Glutamatergic neuron (in vitro differentiated cells): ENCODE data around the gene MLST8. TPM values are rescaled to one million over a fixed set of nuclear protein-coding genes. Genes with fewer than 3 reads are reported as not detected.

ENCODE experiments used
- DNase-seq: peaks from one replicate; pipeline ENCODE4 v3.0.0; 2022
- H3K27ac Mint-ChIP-seq: one replicate; pipeline ENCODE4 v1.8.0; 2020; ENCODE audit warnings: mild to moderate bottlenecking, mixed read lengths, inconsistent platforms; ENCODE audit not compliant: unreplicated experiment
- H3K27me3 Mint-ChIP-seq: one replicate; pipeline ENCODE4 v1.8.0; 2020; ENCODE audit warnings: mild to moderate bottlenecking, moderate library complexity, mixed read lengths, inconsistent platforms; ENCODE audit not compliant: unreplicated experiment
- H3K36me3 Mint-ChIP-seq: one replicate; pipeline ENCODE4 v1.8.0; 2020; ENCODE audit warnings: mild to moderate bottlenecking, mixed read lengths, inconsistent platforms; ENCODE audit not compliant: unreplicated experiment
- H3K4me1 Mint-ChIP-seq: one replicate; pipeline ENCODE4 v1.8.0; 2020; ENCODE audit warnings: mild to moderate bottlenecking, low read depth, mixed read lengths, inconsistent platforms; ENCODE audit not compliant: unreplicated experiment
- H3K4me3 Mint-ChIP-seq: one replicate; pipeline ENCODE4 v1.8.0; 2020; ENCODE audit warnings: mild to moderate bottlenecking, mixed read lengths, inconsistent platforms; ENCODE audit not compliant: unreplicated experiment
- H3K9me3 Mint-ChIP-seq: one replicate; pipeline ENCODE4 v1.8.0; 2020; ENCODE audit warnings: mild to moderate bottlenecking, moderate library complexity, mixed read lengths, inconsistent platforms; ENCODE audit not compliant: unreplicated experiment
- total RNA-seq: library from RNA; stranded (reverse); fragmentation: NEBNext Ultra II Directional; extraction: Animal tissue kit (Norgen Biotek cat#: 25700); gene quantifications from one replicate; pipeline ENCODE4 v1.2.1, GENCODE V29; 2021; ENCODE audit not compliant: unreplicated experiment
- TF ChIP-seq, protein P1 (sequence below): fragments of 200-600 bp; sonication (generic); IDR thresholded peaks from one replicate; pipeline ENCODE4 v1.5.0; 2021; ENCODE audit not compliant: partially characterized antibody, unreplicated experiment

Gene MLST8
- total RNA-seq, 1 donor from 2014 or later, result 57.9 TPM

DNA sequence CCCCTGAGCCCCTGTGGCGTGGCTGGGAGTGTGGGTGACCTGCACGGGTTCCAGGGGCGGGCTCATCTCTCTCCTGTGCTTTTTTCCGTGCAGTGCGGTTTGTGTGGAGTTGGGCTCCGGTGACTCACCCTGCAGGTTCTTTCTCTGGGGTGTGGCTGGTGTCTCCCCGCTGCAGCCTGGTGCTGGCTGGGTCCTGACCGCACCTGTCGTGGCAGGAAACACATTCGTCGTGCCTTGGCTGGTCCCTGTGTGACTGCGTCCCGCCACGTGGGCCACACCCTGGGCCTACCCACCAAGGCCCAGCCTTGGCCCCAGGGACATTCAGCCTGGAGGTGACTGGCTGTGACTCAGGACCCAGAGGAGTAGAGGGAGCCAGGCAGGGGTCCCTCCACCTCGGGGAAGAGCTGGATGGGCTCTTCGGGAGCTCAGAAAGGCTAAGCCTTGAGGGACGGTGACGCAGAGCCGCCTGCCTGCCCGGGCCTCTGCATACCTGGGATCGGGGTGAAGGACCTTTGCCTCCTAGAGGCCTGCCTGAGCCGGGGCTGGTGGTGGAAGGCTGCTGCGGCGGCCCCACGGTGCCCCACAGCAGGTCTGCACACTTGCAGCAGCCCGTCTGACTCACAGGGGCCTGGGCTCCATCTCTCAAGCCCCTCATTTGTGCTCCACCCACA is 41.9 kb upstream of the MLST8 start:
- TF ChIP-seq, protein P1, sequence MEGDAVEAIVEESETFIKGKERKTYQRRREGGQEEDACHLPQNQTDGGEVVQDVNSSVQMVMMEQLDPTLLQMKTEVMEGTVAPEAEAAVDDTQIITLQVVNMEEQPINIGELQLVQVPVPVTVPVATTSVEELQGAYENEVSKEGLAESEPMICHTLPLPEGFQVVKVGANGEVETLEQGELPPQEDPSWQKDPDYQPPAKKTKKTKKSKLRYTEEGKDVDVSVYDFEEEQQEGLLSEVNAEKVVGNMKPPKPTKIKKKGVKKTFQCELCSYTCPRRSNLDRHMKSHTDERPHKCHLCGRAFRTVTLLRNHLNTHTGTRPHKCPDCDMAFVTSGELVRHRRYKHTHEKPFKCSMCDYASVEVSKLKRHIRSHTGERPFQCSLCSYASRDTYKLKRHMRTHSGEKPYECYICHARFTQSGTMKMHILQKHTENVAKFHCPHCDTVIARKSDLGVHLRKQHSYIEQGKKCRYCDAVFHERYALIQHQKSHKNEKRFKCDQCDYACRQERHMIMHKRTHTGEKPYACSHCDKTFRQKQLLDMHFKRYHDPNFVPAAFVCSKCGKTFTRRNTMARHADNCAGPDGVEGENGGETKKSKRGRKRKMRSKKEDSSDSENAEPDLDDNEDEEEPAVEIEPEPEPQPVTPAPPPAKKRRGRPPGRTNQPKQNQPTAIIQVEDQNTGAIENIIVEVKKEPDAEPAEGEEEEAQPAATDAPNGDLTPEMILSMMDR, result no peak

DNA sequence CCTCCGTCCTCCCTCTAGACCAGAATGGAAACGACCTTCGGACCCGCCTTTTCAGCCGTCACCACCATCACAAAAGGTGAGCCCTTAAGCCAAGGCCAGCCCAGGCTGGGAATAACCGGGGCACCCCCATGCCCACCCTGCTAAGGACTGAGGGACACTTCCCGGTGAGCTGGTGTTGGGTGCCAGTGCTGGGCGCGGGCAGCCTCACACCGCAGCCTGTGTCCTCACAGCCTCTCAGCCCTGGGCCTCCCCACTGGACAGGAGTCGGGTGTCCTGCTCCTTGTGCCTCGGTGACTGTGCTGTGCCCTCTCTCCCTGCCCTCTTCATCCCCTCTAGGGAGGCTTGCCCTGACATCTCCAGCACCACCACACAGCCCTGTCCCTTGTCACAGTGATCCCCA is 39.4 kb upstream of the MLST8 start:
- no peak overlapping the region for H3K4me3 Mint-ChIP-seq
- no peak overlapping the region for H3K27ac Mint-ChIP-seq

More for the DNA sequence above, 41.9 kb upstream of the MLST8 start:
- no peak overlapping the region for H3K4me3 Mint-ChIP-seq
- no peaks in the 10 kb centered on the region for H3K36me3 Mint-ChIP-seq
- peaks cover 4% of the 10 kb centered on the region for H3K27me3 Mint-ChIP-seq
- H3K4me1 Mint-ChIP-seq, result peaks cover 8% of the 10 kb centered on the region
- no peak overlapping the region for H3K27ac Mint-ChIP-seq
- no peak for DNase-seq
- H3K9me3 Mint-ChIP-seq, result no peaks in the 10 kb centered on the region

DNA sequence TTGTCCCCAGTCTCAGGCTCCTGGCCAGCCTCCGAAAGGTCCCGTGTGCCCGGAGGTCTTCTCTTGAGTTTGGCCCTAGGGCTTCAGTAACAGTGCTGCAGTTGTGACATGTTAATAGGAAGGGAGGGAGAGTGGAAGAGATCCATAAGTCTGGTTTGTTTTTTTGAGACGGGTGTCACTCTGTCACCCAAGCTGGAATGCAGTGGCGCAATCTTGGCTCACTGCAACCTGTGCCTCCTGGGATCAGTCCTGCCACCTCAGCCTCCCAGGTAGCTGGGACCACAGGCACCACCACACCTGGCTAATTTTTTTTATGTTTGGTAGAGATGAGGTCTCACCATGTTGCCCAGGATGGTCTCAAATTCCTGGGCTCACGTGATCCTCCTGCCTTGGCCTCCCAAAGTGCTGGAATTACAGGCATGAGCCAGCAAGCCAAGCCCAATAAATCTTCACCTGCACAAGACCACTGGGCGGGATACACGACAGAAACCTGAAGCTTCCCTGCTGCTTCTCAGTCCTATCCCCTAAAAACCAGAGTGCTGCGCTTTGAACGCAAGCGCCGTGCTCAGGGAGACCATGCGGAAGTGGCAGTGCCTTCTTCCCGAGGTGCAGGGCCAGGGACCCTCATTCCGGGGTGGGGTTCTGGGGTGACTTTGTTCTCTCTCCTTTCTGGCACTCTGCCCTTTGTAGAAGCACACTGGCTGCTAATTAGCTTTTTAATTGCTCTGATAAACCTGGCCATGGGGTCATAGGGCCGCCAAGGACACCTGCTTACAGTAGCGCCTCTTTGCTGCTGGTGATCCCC is 38.8 kb upstream of the MLST8 start:
- Mint-ChIP-seq H3K4me3 (no peak overlapping the region), H3K27me3 (peaks cover 2% of the 10 kb centered on the region), H3K4me1 (peaks cover 3% of the 10 kb centered on the region), H3K9me3 (no peaks in the 10 kb centered on the region), H3K27ac (no peak overlapping the region), H3K36me3 (no peaks in the 10 kb centered on the region)
- no peak for DNase-seq
- TF ChIP-seq, protein P1, result no peak

More for the DNA sequence above, 39.4 kb upstream of the MLST8 start:
- Mint-ChIP-seq H3K9me3 (no peaks in the 10 kb centered on the region), H3K4me1 (peaks cover 3% of the 10 kb centered on the region), H3K27me3 (peaks cover 2% of the 10 kb centered on the region), H3K36me3 (no peaks in the 10 kb centered on the region)
- TF ChIP-seq, protein P1, result no peak
- DNase-seq, result no peak

- TF ChIP-seq, protein P1, result no peak
- Mint-ChIP-seq H3K9me3 (no peaks in the 10 kb centered on the region), H3K36me3 (no peaks in the 10 kb centered on the region), H3K4me3 (no peak overlapping the region), H3K4me1 (peaks cover 3% of the 10 kb centered on the region), H3K27ac (no peak overlapping the region), H3K27me3 (peaks cover 4% of the 10 kb centered on the region)
- DNase-seq, result no peak
Observed at GRCh38 chr16:2167068-2167638, 38.1 kb upstream of the MLST8 start.
